ENCODE data around the gene KCNJ2.

KCNJ2 gene

GRCh38 chr17:70201872-70202419 is 32.6 kb downstream of the KCNJ2 start:
- TF ChIP-seq GATA2 (IDR thresholded peaks at IDR 0.05; ENCODE audit: low read depth, low read length) (no peak), GATA3 (IDR thresholded peaks at IDR 0.05; ENCODE audit: low read depth, low read length) (no peak)

GRCh38 chr17:70202840-70203239 is 33.5 kb downstream of the KCNJ2 start:
- TF ChIP-seq GATA2 (IDR thresholded peaks at IDR 0.05; ENCODE audit: low read depth, low read length): no peak
- no peak for TF ChIP-seq GATA3 (IDR thresholded peaks at IDR 0.05; ENCODE audit: low read depth, low read length)

GRCh38 chr17:70204431-70204830 is 35.1 kb downstream of the KCNJ2 start:
- TF ChIP-seq GATA2 (IDR thresholded peaks at IDR 0.05; ENCODE audit: low read depth, low read length): no peak
- TF ChIP-seq GATA3 (IDR thresholded peaks at IDR 0.05; ENCODE audit: low read depth, low read length): no peak

GRCh38 chr17:70205401-70205800 is 36.1 kb downstream of the KCNJ2 start:
- TF ChIP-seq GATA2 (IDR thresholded peaks at IDR 0.05; ENCODE audit: low read depth, low read length) (no peak), GATA3 (IDR thresholded peaks at IDR 0.05; ENCODE audit: low read depth, low read length) (no peak)

- TF ChIP-seq GATA3 (IDR thresholded peaks at IDR 0.05; ENCODE audit: low read depth, low read length) (no peak), GATA2 (IDR thresholded peaks at IDR 0.05; ENCODE audit: low read depth, low read length) (no peak)
Measured at GRCh38 chr17:70206361-70207010, 37.2 kb downstream of the KCNJ2 start.

GRCh38 chr17:70207184-70207583 is 37.9 kb downstream of the KCNJ2 start:
- TF ChIP-seq GATA3 (IDR thresholded peaks at IDR 0.05; ENCODE audit: low read depth, low read length) (no peak), GATA2 (IDR thresholded peaks at IDR 0.05; ENCODE audit: low read depth, low read length) (no peak)

- TF ChIP-seq GATA3 (IDR thresholded peaks at IDR 0.05; ENCODE audit: low read depth, low read length) (no peak), GATA2 (IDR thresholded peaks at IDR 0.05; ENCODE audit: low read depth, low read length) (no peak)
Measured at GRCh38 chr17:70208080-70208794, 38.9 kb downstream of the KCNJ2 start.

GRCh38 chr17:70208825-70209555 is 39.7 kb downstream of the KCNJ2 start:
- no peak for TF ChIP-seq GATA3 (IDR thresholded peaks at IDR 0.05; ENCODE audit: low read depth, low read length)
- TF ChIP-seq GATA2 (IDR thresholded peaks at IDR 0.05; ENCODE audit: low read depth, low read length): no peak

GRCh38 chr17:70215656-70216055 is 46.3 kb downstream of the KCNJ2 start:
- TF ChIP-seq GATA3 (IDR thresholded peaks at IDR 0.05; ENCODE audit: low read depth, low read length) (no peak), GATA2 (IDR thresholded peaks at IDR 0.05; ENCODE audit: low read depth, low read length) (no peak)

- TF ChIP-seq GATA3 (IDR thresholded peaks at IDR 0.05; ENCODE audit: low read depth, low read length): no peak
- TF ChIP-seq GATA2 (IDR thresholded peaks at IDR 0.05; ENCODE audit: low read depth, low read length): no peak
Measured at GRCh38 chr17:70217571-70217970, 48.2 kb downstream of the KCNJ2 start.

GRCh38 chr17:70225276-70225675 is 55.9 kb downstream of the KCNJ2 start:
- TF ChIP-seq GATA2 (IDR thresholded peaks at IDR 0.05; ENCODE audit: low read depth, low read length): no peak
- no peak for TF ChIP-seq GATA3 (IDR thresholded peaks at IDR 0.05; ENCODE audit: low read depth, low read length)

Data from SH-SY5Y (cell line).